Endothelial cell of umbilical vein (primary cell): Measurements from ENCODE around the gene GALNT2. TPM values are rescaled to one million over a fixed set of nuclear protein-coding genes. Genes with fewer than 3 reads are reported as not detected.
A peak's percentile ranks its signal among the peaks of the same experiment; 100 is the strongest.

Experiments
- BruUV-seq: library from RNA; stranded (reverse); fragments of 400-500 nt; replicated peaks from 2 replicates; lab custom pipeline; 2021; lab: Mats Ljungman, UMichigan
- CTCF ChIA-PET: fragments of 300-600, 350-600 bp; sonication (Branson Sonifier 250); formaldehyde crosslinking; loops from one replicate; lab custom pipeline; 2021; ENCODE audit warnings: antibody characterized with exemption, inconsistent platforms; lab: Charles Lee
- POLR2A ChIA-PET: fragments of 300-600, 350-600 bp; sonication (Branson Sonifier 250); formaldehyde crosslinking; loops from one replicate; lab custom pipeline; 2021; ENCODE audit warnings: antibody characterized with exemption, inconsistent platforms; lab: Charles Lee
- DNase-seq: peaks from one replicate; pipeline ENCODE4 v3.0.0-alpha.2; 2011; ENCODE audit warnings: low read depth, low spot score
- FAIRE-seq: peaks from 2 replicates; lab custom pipeline; 2011; peaks lifted over from hg19 to GRCh38; lab: Jason Lieb, UNC
- H2AFZ ChIP-seq: 2 replicates; pipeline ENCODE4 v1.6.0; 2012; ENCODE audit warnings: low read depth, low read length, control low read depth, inconsistent platforms
- H3K27ac ChIP-seq: 2 replicates; pipeline ENCODE4 v1.5.1; 2011; ENCODE audit warnings: low read depth, mild to moderate bottlenecking, control low read depth, low read length, moderate library complexity; ENCODE audit not compliant: insufficient read depth
- H3K27me3 ChIP-seq, 2 experiments: 2 replicates each; pipeline versions ENCODE4 v1.6.0 to v1.6.1; 2011; ENCODE audit warnings: low read length in 2 of 2, mixed read lengths in 1 of 2; ENCODE audit not compliant: control insufficient read depth in 2 of 2, insufficient read depth in 2 of 2
- H3K36me3 ChIP-seq, 2 experiments: 2 replicates in 1 of 2; 3 replicates in 1 of 2; pipeline ENCODE4 v1.5.1; 2011; ENCODE audit warnings: low read length in 2 of 2, mild to moderate bottlenecking in 1 of 2, moderate library complexity in 1 of 2; ENCODE audit not compliant: control insufficient read depth in 2 of 2, insufficient read depth in 2 of 2; ENCODE audit errors: extremely low read depth in 1 of 2
- H3K4me1 ChIP-seq: 3 replicates; pipeline ENCODE4 v1.5.1; 2011; ENCODE audit warnings: mild to moderate bottlenecking, low read length; ENCODE audit not compliant: control insufficient read depth, insufficient read depth; ENCODE audit errors: extremely low read depth
- H3K4me2 ChIP-seq: 2 replicates; pipeline ENCODE4 v1.6.1; 2011; ENCODE audit warnings: low read length, control low read depth, mixed read lengths; ENCODE audit not compliant: insufficient read depth
- H3K4me3 ChIP-seq, 3 experiments: fragments of 200-600 bp in 1 of 3; sonication (generic), shearing (Covaris generic) in 1 of 3; replicated peaks in 1 of 3; 2 replicates each; pipeline ENCODE4 v1.5.1; 2011 to 2016; ENCODE audit warnings: control low read depth in 3 of 3, low read length in 3 of 3, mild to moderate bottlenecking in 2 of 3, inconsistent platforms in 1 of 3, low read depth in 1 of 3, moderate library complexity in 1 of 3; ENCODE audit not compliant: insufficient read depth in 1 of 3
- H3K79me2 ChIP-seq: 2 replicates; pipeline ENCODE4 v1.6.0; 2012; ENCODE audit warnings: low read length, inconsistent platforms; ENCODE audit not compliant: control insufficient read depth, insufficient read depth
- H3K9ac ChIP-seq: replicated peaks from 2 replicates; pipeline ENCODE3; 2011; ENCODE audit warnings: low read length, control low read depth; ENCODE audit not compliant: insufficient read depth; ENCODE audit errors: extremely low read depth
- H3K9me1 ChIP-seq: replicated peaks from 3 replicates; pipeline ENCODE4 v1.6.0; 2011; ENCODE audit warnings: mild to moderate bottlenecking, low read length; ENCODE audit not compliant: control insufficient read depth, insufficient read depth; ENCODE audit errors: extremely low read depth
- H3K9me3 ChIP-seq: replicated peaks from 2 replicates; pipeline ENCODE4 v1.5.1; 2012; ENCODE audit warnings: low read length, inconsistent platforms; ENCODE audit not compliant: control insufficient read depth, insufficient read depth
- H4K20me1 ChIP-seq: replicated peaks from 2 replicates; pipeline ENCODE3; 2011; ENCODE audit warnings: mild to moderate bottlenecking, low read length; ENCODE audit not compliant: control insufficient read depth, insufficient read depth; ENCODE audit errors: extremely low read depth
- EZH2 ChIP-seq: IDR thresholded peaks from 2 replicates; pipeline ENCODE4 v1.6.1; 2012; ENCODE audit warnings: borderline replicate concordance, low read depth, mild to moderate bottlenecking, moderate library complexity, low read length, inconsistent platforms; ENCODE audit not compliant: severe bottlenecking
- FOS ChIP-seq: IDR thresholded peaks from 2 replicates; pipeline ENCODE4 v1.6.1; 2011; ENCODE audit warnings: mild to moderate bottlenecking, low read length, moderate library complexity, borderline replicate concordance; ENCODE audit not compliant: insufficient read depth
- GATA2 ChIP-seq: IDR thresholded peaks from 2 replicates; pipeline ENCODE4 v1.7.0; 2011; ENCODE audit warnings: low read depth, mild to moderate bottlenecking, moderate library complexity, mixed read lengths, low read length; ENCODE audit not compliant: insufficient read length, insufficient read depth
- JUN ChIP-seq: IDR thresholded peaks from 2 replicates; pipeline ENCODE4 v1.6.1; 2011; ENCODE audit warnings: borderline replicate concordance, low read depth; ENCODE audit not compliant: insufficient read length, insufficient read depth
- MYC ChIP-seq: IDR thresholded peaks from one replicate; pipeline ENCODE4 v1.6.1; 2011; ENCODE audit warnings: mild to moderate bottlenecking, low read depth, low read length
- POLR2A ChIP-seq: IDR thresholded peaks from 2 replicates; pipeline ENCODE4 v1.6.1; 2012; ENCODE audit warnings: low read depth, mild to moderate bottlenecking, control low read depth, low read length
- POLR2AphosphoS5 ChIP-seq: IDR thresholded peaks from 2 replicates; pipeline ENCODE4 v1.6.1; 2012; ENCODE audit warnings: low read depth, mild to moderate bottlenecking, control low read depth, low read length, moderate library complexity; ENCODE audit not compliant: insufficient read depth
- dilution Hi-C: fragments of 300-500 bp; cut with MboI; formaldehyde crosslinking; loops from one replicate; pipeline ENCODE4 v1.15.0; 2019; ENCODE audit warnings: low sequenced_read_pairs; ENCODE audit not compliant: extremely low pct_ligation_motif_present
- intact Hi-C: fragments of 100-400 bp; cut with micrococcal nuclease; formaldehyde crosslinking; loops from one replicate; pipeline ENCODE4 v1.10.0; 2022
- polyA plus RNA-seq, 4 experiments: library from polyadenylated mRNA; depleted of rRNA in 3 of 4; stranded (reverse) in 3 of 4; unstranded in 1 of 4; fragments of >200 nt; gene quantifications; 2 replicates each; pipeline versions ENCODE4 v1.2.1 to v1.2.3, GENCODE V29; 2011 to 2012; ENCODE audit warnings: missing spikeins in 1 of 4
- total RNA-seq: library from RNA; stranded (reverse); gene quantifications from 2 replicates; pipeline ENCODE4 v1.2.3, GENCODE V29; 2021
- TF ChIP-seq, protein P1 (sequence below): IDR thresholded peaks from 2 replicates; pipeline ENCODE4 v1.6.1; 2011; ENCODE audit not compliant: insufficient read depth, insufficient read length
- TF ChIP-seq, protein P2 (sequence below), 2 donors: IDR thresholded peaks; 1 replicate in 1 of 2; 2 replicates in 1 of 2; pipeline ENCODE4 v1.5.1; 2011; ENCODE audit warnings: low read length in 2 of 2, mild to moderate bottlenecking in 2 of 2, moderate library complexity in 2 of 2, control low read depth in 1 of 2, inconsistent platforms in 1 of 2, low read depth in 1 of 2; ENCODE audit not compliant: insufficient read depth in 1 of 2; ENCODE audit errors: extremely low read depth in 1 of 2

The GALNT2 gene
- total and polyA plus RNA-seq, 2 donors (not counting 3 experiments of a cell fraction or from before 2014, with no cell fraction given), result 56.3 to 77.5 TPM

GRCh38 chr1:230068952-230069684, 2.1 kb downstream of the GALNT2 start:
- Histone ChIP-seq H4K20me1 (peaks cover 8% of the 10 kb centered on the region), H3K9me1 (no peaks in the 10 kb centered on the region), H3K36me3 (no peaks in the 10 kb centered on the region), H3K9me3 (no peaks in the 10 kb centered on the region), H3K9ac (peak overlapping the region; percentile 39), H2AFZ (peak overlapping the region; percentile 12), H3K79me2 (peaks cover 63% of the 10 kb centered on the region), H3K27ac (no peak overlapping the region), H3K4me3 (peak overlapping the region in 2 of 3 experiments; percentile 42 to 71), H3K4me1 (peaks cover 11% of the 10 kb centered on the region), H3K4me2 (peak overlapping the region; percentile 89), H3K27me3 (no peaks in the 10 kb centered on the region)
- CTCF ChIA-PET, result interaction anchor here (0.8 to 1.0 kb wide), 3 partner anchors 9 to 146 kb away, joined by 3 to 4 read pairs (median 4); no protein-coding TSS in a partner anchor
- TF ChIP-seq FOS, result no peak
- no peak for TF ChIP-seq POLR2A
- TF ChIP-seq EZH2, result no peak
- no peak for TF ChIP-seq JUN
- TF ChIP-seq, protein P1, sequence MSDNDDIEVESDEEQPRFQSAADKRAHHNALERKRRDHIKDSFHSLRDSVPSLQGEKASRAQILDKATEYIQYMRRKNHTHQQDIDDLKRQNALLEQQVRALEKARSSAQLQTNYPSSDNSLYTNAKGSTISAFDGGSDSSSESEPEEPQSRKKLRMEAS, result no peak
- TF ChIP-seq, protein P2, sequence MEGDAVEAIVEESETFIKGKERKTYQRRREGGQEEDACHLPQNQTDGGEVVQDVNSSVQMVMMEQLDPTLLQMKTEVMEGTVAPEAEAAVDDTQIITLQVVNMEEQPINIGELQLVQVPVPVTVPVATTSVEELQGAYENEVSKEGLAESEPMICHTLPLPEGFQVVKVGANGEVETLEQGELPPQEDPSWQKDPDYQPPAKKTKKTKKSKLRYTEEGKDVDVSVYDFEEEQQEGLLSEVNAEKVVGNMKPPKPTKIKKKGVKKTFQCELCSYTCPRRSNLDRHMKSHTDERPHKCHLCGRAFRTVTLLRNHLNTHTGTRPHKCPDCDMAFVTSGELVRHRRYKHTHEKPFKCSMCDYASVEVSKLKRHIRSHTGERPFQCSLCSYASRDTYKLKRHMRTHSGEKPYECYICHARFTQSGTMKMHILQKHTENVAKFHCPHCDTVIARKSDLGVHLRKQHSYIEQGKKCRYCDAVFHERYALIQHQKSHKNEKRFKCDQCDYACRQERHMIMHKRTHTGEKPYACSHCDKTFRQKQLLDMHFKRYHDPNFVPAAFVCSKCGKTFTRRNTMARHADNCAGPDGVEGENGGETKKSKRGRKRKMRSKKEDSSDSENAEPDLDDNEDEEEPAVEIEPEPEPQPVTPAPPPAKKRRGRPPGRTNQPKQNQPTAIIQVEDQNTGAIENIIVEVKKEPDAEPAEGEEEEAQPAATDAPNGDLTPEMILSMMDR (IDR thresholded peaks at IDR 0.05; ENCODE audit: extremely low read depth in 1 of 2, insufficient read depth in 1 of 2, low read depth in 1 of 2, low read length in 2 of 2), result no peak
- TF ChIP-seq MYC, result no peak
- TF ChIP-seq POLR2AphosphoS5, result no peak
- TF ChIP-seq GATA2, result no peak
- no peak for DNase-seq
- intact Hi-C loops, result loop anchor here (1.0 kb wide), 3 partner anchors 15 to 200 kb away; no protein-coding TSS in a partner anchor
- no peak for FAIRE-seq
- dilution Hi-C loops, result no loop called here
- no TSS peak for BruUV-seq
- POLR2A ChIA-PET, result no interaction called here
